ENCODE results near the gene CTAGE9.

DNA sequence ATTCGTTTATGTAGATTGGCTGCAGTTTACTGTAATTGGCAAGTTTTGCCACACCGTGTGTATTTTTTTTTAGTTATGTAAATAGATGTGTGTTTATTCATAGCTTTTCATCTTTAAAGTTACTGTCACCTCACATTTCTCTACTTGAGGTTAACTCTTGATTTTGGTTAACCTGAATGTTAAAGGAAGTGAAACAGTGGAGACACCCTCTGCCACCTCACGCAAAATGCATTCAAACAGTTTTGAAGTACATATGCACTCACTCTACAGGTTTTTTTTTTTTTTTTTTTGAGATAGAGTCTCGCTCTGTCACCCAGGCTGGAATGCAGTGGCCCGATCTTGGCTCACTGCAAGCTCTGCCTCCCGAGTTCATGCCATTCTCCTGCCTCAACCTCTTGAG, 27.3 kb downstream of the CTAGE9 start:
- TF ChIP-seq, protein P1, sequence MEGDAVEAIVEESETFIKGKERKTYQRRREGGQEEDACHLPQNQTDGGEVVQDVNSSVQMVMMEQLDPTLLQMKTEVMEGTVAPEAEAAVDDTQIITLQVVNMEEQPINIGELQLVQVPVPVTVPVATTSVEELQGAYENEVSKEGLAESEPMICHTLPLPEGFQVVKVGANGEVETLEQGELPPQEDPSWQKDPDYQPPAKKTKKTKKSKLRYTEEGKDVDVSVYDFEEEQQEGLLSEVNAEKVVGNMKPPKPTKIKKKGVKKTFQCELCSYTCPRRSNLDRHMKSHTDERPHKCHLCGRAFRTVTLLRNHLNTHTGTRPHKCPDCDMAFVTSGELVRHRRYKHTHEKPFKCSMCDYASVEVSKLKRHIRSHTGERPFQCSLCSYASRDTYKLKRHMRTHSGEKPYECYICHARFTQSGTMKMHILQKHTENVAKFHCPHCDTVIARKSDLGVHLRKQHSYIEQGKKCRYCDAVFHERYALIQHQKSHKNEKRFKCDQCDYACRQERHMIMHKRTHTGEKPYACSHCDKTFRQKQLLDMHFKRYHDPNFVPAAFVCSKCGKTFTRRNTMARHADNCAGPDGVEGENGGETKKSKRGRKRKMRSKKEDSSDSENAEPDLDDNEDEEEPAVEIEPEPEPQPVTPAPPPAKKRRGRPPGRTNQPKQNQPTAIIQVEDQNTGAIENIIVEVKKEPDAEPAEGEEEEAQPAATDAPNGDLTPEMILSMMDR (IDR thresholded peaks at IDR 0.05): no peak
- no peak for TF ChIP-seq POLR2A (IDR thresholded peaks at IDR 0.05)
